SU-DHL-6 (cell line): ENCODE measurements around the gene TMEM247.

Experiments
- EZH2phosphoT487 ChIP-seq: fragments of 200-600 bp; sonication (generic), shearing (Covaris generic); conservative IDR thresholded peaks from 2 replicates; pipeline ENCODE4 v1.6.1; 2018; ENCODE audit warnings: mild to moderate bottlenecking, antibody characterized with exemption, low read length, moderate library complexity, mixed read lengths
- TF ChIP-seq, protein P1 (sequence below): fragments of 200-600 bp; sonication (generic); IDR thresholded peaks from one replicate; pipeline ENCODE4 v1.5.1; 2017; ENCODE audit warnings: antibody characterized with exemption, mild to moderate bottlenecking, low read length, moderate library complexity; ENCODE audit not compliant: insufficient read depth, poor library complexity, severe bottlenecking

DNA sequence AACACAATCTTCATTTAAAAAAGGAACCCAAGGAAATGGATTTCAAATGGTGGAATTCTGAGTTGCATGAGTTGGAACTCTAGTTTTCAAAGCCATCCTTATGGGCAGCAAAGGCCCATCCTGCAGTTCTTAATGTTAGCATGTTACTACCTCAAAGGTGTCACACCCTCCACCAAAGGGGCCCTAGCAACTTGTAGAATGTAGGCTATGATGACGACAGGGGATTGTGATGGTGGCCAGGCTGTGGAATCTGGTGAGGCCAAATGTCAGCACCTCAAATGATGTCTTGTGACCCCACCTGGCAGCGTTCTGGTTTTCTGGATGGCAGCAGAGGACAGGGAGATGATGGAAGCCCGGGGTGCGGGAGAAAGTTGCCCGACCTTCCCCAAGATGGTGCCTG, at the start of gene TMEM247:
- TF ChIP-seq, protein P1, sequence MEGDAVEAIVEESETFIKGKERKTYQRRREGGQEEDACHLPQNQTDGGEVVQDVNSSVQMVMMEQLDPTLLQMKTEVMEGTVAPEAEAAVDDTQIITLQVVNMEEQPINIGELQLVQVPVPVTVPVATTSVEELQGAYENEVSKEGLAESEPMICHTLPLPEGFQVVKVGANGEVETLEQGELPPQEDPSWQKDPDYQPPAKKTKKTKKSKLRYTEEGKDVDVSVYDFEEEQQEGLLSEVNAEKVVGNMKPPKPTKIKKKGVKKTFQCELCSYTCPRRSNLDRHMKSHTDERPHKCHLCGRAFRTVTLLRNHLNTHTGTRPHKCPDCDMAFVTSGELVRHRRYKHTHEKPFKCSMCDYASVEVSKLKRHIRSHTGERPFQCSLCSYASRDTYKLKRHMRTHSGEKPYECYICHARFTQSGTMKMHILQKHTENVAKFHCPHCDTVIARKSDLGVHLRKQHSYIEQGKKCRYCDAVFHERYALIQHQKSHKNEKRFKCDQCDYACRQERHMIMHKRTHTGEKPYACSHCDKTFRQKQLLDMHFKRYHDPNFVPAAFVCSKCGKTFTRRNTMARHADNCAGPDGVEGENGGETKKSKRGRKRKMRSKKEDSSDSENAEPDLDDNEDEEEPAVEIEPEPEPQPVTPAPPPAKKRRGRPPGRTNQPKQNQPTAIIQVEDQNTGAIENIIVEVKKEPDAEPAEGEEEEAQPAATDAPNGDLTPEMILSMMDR, result no peak
- TF ChIP-seq EZH2phosphoT487, result no peak
